Suprapubic skin (tissue), 4 donors: ENCODE measurements around the gene SH3GL2. TPM values are rescaled to one million over a fixed set of nuclear protein-coding genes. Genes with fewer than 3 reads are reported as not detected.
A peak's percentile ranks its signal among the peaks of the same experiment; 100 is the strongest.

Source experiments
- DNase-seq, 2 donors: peaks; one replicate each; pipeline ENCODE4 v3.0.0-alpha.2; 2019; ENCODE audit warnings: low spot score in 2 of 2
- H3K27ac ChIP-seq: fragments of 200-600 bp; sonication (generic); one replicate; pipeline ENCODE4 v1.5.1; 2019
- H3K27me3 ChIP-seq: fragments of 200-600 bp; sonication (generic); one replicate; pipeline ENCODE4 v1.5.1; 2019
- H3K36me3 ChIP-seq: fragments of 200-600 bp; sonication (generic); one replicate; pipeline ENCODE4 v1.5.1; 2019
- H3K4me1 ChIP-seq: fragments of 200-600 bp; sonication (generic); one replicate; pipeline ENCODE4 v1.5.1; 2019
- H3K4me3 ChIP-seq: fragments of 200-600 bp; sonication (generic); one replicate; pipeline ENCODE4 v1.5.1; 2019; ENCODE audit warnings: mild to moderate bottlenecking
- H3K9me3 ChIP-seq: fragments of 200-600 bp; sonication (generic); one replicate; pipeline ENCODE4 v1.5.1; 2019
- EP300 ChIP-seq: sonication (generic); formaldehyde crosslinking; IDR thresholded peaks from one replicate; pipeline ENCODE4 v1.6.1; 2017; ENCODE audit warnings: antibody characterized with exemption
- POLR2A ChIP-seq, 2 donors: fragments of 450-650 bp; IDR thresholded peaks; one replicate each; pipeline ENCODE4 v1.6.1; 2017; ENCODE audit warnings: antibody characterized with exemption in 2 of 2, mild to moderate bottlenecking in 2 of 2, moderate library complexity in 2 of 2
- POLR2AphosphoS5 ChIP-seq, 3 donors: sonication (generic); formaldehyde crosslinking; IDR thresholded peaks; one replicate each; pipeline ENCODE4 v1.6.1; 2017; ENCODE audit warnings: antibody characterized with exemption in 3 of 3
- WGBS: methylation state at CpG from one replicate; pipeline ENCODE4 v1.1.5; 2018; 5-methylcytosine and 5-hydroxymethylcytosine counted together
- total RNA-seq, 4 donors: library from RNA; depleted of rRNA; stranded (reverse); fragments of >200 nt; gene quantifications; one replicate each; pipeline ENCODE4 v1.1.0, GENCODE V29; 2016
- TF ChIP-seq, protein P1 (sequence below), 2 donors: fragments of 200-600 bp in 1 of 2; fragments of 450-650 bp in 1 of 2; sonication (generic) in 1 of 2; IDR thresholded peaks; one replicate each; pipeline ENCODE4 v1.5.1; 2016 to 2019; ENCODE audit warnings: antibody characterized with exemption in 2 of 2, mild to moderate bottlenecking in 1 of 2, moderate library complexity in 1 of 2

The SH3GL2 gene
- total RNA-seq, 4 donors from 2014 or later: not detected

GRCh38 chr9:17810317-17810716 lies 231.5 kb downstream of the SH3GL2 start:
- Histone ChIP-seq H3K4me1 (peaks cover 6% of the 10 kb centered on the region), H3K9me3 (no peaks in the 10 kb centered on the region), H3K27me3 (peaks cover 7% of the 10 kb centered on the region), H3K27ac (no peak overlapping the region), H3K4me3 (no peak overlapping the region), H3K36me3 (no peaks in the 10 kb centered on the region)
- TF ChIP-seq POLR2A (IDR thresholded peaks at IDR 0.05) (no peak), POLR2AphosphoS5 (IDR thresholded peaks at IDR 0.05) (no peak), EP300 (no peak)
- TF ChIP-seq, protein P1, sequence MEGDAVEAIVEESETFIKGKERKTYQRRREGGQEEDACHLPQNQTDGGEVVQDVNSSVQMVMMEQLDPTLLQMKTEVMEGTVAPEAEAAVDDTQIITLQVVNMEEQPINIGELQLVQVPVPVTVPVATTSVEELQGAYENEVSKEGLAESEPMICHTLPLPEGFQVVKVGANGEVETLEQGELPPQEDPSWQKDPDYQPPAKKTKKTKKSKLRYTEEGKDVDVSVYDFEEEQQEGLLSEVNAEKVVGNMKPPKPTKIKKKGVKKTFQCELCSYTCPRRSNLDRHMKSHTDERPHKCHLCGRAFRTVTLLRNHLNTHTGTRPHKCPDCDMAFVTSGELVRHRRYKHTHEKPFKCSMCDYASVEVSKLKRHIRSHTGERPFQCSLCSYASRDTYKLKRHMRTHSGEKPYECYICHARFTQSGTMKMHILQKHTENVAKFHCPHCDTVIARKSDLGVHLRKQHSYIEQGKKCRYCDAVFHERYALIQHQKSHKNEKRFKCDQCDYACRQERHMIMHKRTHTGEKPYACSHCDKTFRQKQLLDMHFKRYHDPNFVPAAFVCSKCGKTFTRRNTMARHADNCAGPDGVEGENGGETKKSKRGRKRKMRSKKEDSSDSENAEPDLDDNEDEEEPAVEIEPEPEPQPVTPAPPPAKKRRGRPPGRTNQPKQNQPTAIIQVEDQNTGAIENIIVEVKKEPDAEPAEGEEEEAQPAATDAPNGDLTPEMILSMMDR (IDR thresholded peaks at IDR 0.05): no peak
- 67% methylated on average over 4 of the region's 4 CpGs for WGBS
- no peak for DNase-seq

DNA sequence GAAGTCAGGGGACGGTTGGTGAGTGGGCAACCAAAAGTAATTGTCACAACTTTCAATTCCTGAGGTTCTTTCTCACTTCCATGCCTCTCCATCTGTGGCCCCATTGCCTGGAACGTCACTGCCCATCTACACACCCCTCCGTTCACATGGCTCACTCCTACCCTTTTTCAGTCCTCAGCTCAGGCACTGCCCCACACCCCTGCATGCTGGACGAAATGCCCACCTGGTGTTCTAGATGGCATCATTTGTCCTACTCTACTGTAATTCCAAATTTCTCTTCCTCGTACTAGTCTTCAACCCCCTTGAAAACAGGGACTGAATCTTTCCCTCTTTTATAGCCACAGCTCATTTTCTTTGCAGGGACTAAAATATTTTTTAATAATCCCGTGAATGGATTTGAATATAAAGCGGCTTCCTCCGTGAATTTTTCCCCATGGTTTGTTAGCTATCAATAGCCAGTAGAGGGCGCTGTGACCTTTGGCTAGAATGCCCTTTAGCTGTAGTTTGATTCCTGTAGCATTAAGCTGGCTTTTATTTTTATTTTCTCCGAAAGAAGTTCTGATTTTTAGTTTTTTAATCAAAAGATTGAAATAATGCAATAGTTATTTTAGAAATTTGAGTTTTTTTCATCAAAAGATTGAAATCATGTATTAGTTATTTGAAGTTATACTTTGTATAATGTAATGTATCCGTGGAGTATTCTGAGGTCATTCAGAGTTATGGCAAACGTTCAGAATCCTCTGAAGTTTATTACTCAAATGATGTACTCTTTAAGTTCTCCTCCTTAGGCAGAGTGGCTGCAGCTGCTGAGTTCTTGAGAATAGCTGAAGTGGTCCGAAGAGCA lies 232.1 kb downstream of the SH3GL2 start:
- Histone ChIP-seq H3K9me3 (no peaks in the 10 kb centered on the region), H3K4me3 (no peak overlapping the region), H3K36me3 (no peaks in the 10 kb centered on the region), H3K27me3 (peaks cover 7% of the 10 kb centered on the region), H3K27ac (no peak overlapping the region), H3K4me1 (peaks cover 6% of the 10 kb centered on the region)
- no peak for TF ChIP-seq POLR2A (IDR thresholded peaks at IDR 0.05)
- TF ChIP-seq, protein P1 (IDR thresholded peaks at IDR 0.05): peak; percentile 60 to 69
- TF ChIP-seq POLR2AphosphoS5 (IDR thresholded peaks at IDR 0.05): no peak
- TF ChIP-seq EP300: no peak
- 24% methylated on average over 13 of the region's 13 CpGs for WGBS
- DNase-seq: no peak

DNA sequence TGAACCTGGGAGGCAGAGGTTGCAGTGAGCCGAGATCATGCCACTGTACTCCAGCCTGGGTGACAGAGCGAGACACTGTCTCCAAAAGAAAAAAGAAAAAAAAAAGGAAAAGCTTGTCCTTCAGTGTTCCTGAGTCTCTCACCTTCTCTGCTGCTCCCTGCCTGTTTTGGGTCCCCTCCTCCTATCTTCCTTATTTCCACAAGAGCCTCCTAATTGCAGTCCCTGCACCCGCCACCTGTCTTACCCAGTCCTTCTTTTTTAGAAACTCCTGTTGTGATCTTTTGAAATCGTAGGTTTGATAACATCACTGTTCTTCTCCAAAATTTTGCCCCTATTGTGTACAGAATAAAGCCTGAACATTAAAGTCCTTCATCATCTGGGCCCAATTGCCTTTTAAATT lies 234.9 kb downstream of the SH3GL2 start:
- H3K36me3 ChIP-seq: no peaks in the 10 kb centered on the region
- no peaks in the 10 kb centered on the region for H3K9me3 ChIP-seq
- 86% methylated on average over 4 of the region's 4 CpGs for WGBS
- no peak overlapping the region for H3K4me3 ChIP-seq
- no peak for DNase-seq
- H3K27ac ChIP-seq: no peak overlapping the region
- peaks cover 6% of the 10 kb centered on the region for H3K4me1 ChIP-seq
- TF ChIP-seq EP300 (no peak), POLR2AphosphoS5 (IDR thresholded peaks at IDR 0.05) (no peak), POLR2A (IDR thresholded peaks at IDR 0.05) (no peak)
- TF ChIP-seq, protein P1 (IDR thresholded peaks at IDR 0.05): no peak
- peaks cover 7% of the 10 kb centered on the region for H3K27me3 ChIP-seq

DNA sequence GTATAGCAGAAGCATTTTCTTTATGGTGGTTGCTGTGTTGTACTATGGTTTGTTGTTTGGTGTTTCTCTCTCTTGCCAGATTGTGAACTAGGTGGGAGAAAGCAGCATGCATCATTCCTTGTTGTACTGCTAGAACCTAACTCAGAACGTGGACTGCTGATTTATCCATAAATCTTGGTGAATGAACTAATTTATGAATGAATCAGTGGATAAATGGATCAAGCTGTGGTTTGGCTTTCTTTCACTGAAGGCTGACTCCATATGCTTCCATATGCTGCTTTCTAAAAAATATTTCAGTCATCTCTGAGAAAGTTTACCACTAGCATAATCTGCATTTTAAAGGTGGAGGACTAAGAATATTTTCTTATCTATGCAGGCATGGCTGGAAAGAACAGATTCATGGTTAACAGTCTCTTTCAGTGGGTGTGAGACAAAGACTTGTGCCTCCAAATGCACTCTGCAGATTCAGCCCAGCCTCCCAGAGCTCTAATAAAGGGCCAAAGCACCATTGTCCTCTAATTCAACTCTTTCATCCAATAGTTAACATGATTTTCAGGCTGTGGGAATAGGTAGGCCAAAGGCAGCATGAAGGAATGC lies 237.7 kb downstream of the SH3GL2 start:
- Histone ChIP-seq H3K9me3 (no peaks in the 10 kb centered on the region), H3K27me3 (no peaks in the 10 kb centered on the region), H3K4me1 (no peaks in the 10 kb centered on the region), H3K4me3 (no peak overlapping the region), H3K27ac (no peak overlapping the region), H3K36me3 (no peaks in the 10 kb centered on the region)
- no peak for DNase-seq
- 58% methylated on average over 1 of the region's 1 CpG for WGBS
- TF ChIP-seq POLR2A (IDR thresholded peaks at IDR 0.05) (no peak), POLR2AphosphoS5 (IDR thresholded peaks at IDR 0.05) (no peak), EP300 (no peak)
- TF ChIP-seq, protein P1 (IDR thresholded peaks at IDR 0.05): no peak

- no peak for DNase-seq
- Histone ChIP-seq H3K36me3 (no peaks in the 10 kb centered on the region), H3K27ac (no peak overlapping the region), H3K4me1 (no peaks in the 10 kb centered on the region), H3K9me3 (no peaks in the 10 kb centered on the region), H3K27me3 (no peaks in the 10 kb centered on the region), H3K4me3 (no peak overlapping the region)
- 11% methylated on average over 1 of the region's 1 CpG for WGBS
- TF ChIP-seq, protein P1 (IDR thresholded peaks at IDR 0.05): no peak
- TF ChIP-seq POLR2A (IDR thresholded peaks at IDR 0.05) (no peak), EP300 (no peak), POLR2AphosphoS5 (IDR thresholded peaks at IDR 0.05) (no peak)
Measured at GRCh38 chr9:17824191-17824590, 245.3 kb downstream of the SH3GL2 start.
